ENCODE results near the gene ESYT1. TPM values are rescaled to one million over a fixed set of nuclear protein-coding genes. Genes with fewer than 3 reads are reported as not detected.

ESYT1 gene
- total RNA-seq, 4 donors from 2014 or later: 151 to 245 (median 214) TPM

DNA sequence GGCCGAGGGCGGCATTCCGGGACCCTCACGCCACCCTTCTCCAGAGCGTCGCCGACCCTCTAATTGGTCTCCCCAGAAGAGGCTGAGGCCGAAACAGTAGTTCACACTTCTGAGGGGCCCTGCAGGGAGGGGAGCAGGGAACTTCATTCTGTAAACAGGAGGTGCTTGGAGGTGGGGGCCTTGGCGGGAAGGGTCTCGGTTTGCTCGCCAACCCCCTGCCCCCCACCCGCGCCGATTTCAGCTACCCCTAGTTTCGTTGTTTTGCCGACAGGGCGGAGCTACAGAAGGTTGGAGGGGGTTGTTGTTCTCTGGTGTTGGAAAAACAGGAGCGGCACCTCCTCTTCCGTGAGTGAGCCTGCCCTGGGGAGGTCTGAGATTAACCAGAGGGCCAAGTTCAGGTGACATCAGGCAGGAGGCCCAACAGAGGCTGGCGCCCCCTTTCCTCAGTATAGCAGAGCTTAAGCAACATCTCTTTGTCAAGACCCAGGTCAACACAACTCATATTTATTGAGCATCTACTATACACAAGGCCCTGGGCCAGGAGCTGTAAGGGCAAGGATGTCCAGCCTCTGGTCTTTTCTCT lies 47.4 kb upstream of the ESYT1 start:
- Histone ChIP-seq H3K27me3 (peaks cover 0 to 32% (median 12%) of the 10 kb centered on the region in 4 donors), H3K36me3 (no peaks in the 10 kb centered on the region), H3K9me3 (no peaks in the 10 kb centered on the region), H3K4me1 (peaks cover 7 to 23% (median 20%) of the 10 kb centered on the region in 4 donors), H3K27ac (replicated peaks in 1 of 4) (peak overlapping the region; percentile 65 to 78 (median 74)), H3K4me3 (peak overlapping the region; percentile 59 to 66 (median 60))
- TF ChIP-seq POLR2AphosphoS5 (IDR thresholded peaks at IDR 0.05) (no peak), EP300 (IDR thresholded peaks at IDR 0.05) (no peak)
- intact Hi-C loops (cut with DNase I): loop anchor here (2.0 kb wide), 1 partner anchor 22 kb away; no protein-coding TSS in a partner anchor
- no peak for DNase-seq (ENCODE audit: extremely low spot score)
- 23% methylated on average over 6 of the region's 20 CpGs for WGBS

DNA sequence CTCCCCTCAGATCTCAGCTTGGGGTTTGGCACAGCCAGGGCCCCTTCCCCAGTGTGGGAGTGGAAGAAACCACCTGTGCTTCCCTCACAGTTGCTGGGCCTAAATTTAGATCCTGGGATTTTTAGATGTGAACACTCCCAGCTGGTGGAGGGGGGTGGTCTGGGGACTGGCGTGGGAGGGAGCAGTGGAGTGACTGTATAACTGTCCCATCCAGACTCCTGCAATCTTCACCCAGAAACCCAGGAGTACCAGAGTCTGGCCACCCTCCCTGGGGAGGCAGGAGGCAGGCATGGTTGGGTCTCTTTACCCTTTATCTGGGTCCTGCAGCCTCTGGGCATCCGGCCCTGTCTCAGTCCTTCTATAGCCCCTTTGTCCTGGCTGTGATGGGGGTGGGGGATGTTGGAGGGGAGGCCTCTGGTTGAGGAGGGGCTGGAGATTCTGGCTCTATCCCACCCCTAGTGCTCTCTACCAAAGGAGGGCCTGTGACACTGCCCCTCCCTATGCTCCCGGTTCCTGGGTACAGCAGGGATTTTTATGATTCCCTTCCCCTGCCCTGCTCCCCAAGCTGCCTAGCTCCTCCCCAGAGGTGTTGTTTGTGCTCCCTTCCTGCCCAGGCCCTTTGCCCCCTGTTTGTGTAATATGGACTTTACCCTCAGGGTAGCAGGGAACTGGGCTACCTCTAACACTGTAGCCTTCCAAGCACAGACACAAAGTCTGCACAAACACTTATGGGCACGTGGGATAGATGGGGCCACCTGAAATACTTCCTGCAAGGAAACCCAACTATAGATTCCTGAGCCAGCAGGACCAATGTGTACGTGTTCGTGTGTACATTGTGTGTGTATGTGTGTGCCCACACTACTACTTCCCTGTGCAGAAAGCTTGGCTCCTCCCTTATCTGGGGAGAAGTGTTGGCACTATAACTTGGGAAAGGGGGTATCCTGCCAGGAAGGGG lies 46.4 kb upstream of the ESYT1 start:
- Histone ChIP-seq H3K4me3 (peak overlapping the region; percentile 59 to 66 (median 60)), H3K9me3 (no peaks in the 10 kb centered on the region), H3K36me3 (no peaks in the 10 kb centered on the region), H3K27me3 (peaks cover 0 to 32% (median 12%) of the 10 kb centered on the region in 4 donors), H3K4me1 (peaks cover 7 to 23% (median 20%) of the 10 kb centered on the region in 4 donors), H3K27ac (replicated peaks in 1 of 4) (peak overlapping the region; percentile 28 to 78 (median 70))
- 77% methylated on average over 3 of the region's 6 CpGs for WGBS
- intact Hi-C loops (cut with DNase I): loop anchor here (2.0 kb wide), 1 partner anchor 21 kb away; no protein-coding TSS in a partner anchor
- TF ChIP-seq POLR2A (IDR thresholded peaks at IDR 0.05; ENCODE audit: low read depth): no peak
- TF ChIP-seq CTCF (IDR thresholded peaks at IDR 0.05): no peak
- no peak for TF ChIP-seq EP300 (IDR thresholded peaks at IDR 0.05)
- no peak for TF ChIP-seq POLR2AphosphoS5 (IDR thresholded peaks at IDR 0.05)
- DNase-seq (ENCODE audit: extremely low spot score): no peak

DNA sequence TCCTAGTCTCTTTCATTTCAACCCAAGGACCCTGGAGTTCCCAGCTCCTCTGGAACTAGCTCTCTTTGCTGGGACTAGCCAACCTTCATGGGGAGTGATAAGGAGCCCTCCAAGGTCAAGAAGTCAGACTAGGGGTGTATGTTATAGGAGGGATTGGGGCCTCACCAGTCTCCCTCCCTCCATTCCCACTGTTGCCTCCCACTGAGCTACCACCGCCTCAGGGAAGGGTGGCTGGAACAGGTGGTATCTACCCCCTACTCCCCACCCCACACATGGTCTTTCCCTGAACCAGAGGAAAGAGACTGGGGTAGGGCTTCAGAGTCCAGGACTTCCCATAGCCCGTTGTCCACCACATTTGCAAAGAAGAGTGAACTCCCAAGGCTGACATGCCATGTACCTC lies 45.7 kb upstream of the ESYT1 start:
- intact Hi-C loops (cut with DNase I): no loop called here
- TF ChIP-seq POLR2A (IDR thresholded peaks at IDR 0.05; ENCODE audit: low read depth) (no peak), POLR2AphosphoS5 (IDR thresholded peaks at IDR 0.05) (no peak), EP300 (IDR thresholded peaks at IDR 0.05) (no peak), CTCF (IDR thresholded peaks at IDR 0.05) (no peak)
- Histone ChIP-seq H3K27me3 (peaks cover 0 to 32% (median 12%) of the 10 kb centered on the region in 4 donors), H3K27ac (replicated peaks in 1 of 4) (peak overlapping the region in 3 of 4 donors; percentile 5 to 51 (median 28)), H3K4me3 (peak overlapping the region in 1 of 4 donors; percentile 66), H3K4me1 (peaks cover 7 to 23% (median 20%) of the 10 kb centered on the region in 4 donors), H3K9me3 (no peaks in the 10 kb centered on the region), H3K36me3 (no peaks in the 10 kb centered on the region)
- DNase-seq (ENCODE audit: extremely low spot score): no peak
- 65% methylated on average over 2 of the region's 2 CpGs for WGBS

GRCh38 chr12:56082967-56083366 lies 45.1 kb upstream of the ESYT1 start:
- H3K4me3 ChIP-seq: no peak overlapping the region
- H3K27me3 ChIP-seq: peaks cover 0 to 32% (median 12%) of the 10 kb centered on the region in 4 donors
- no peaks in the 10 kb centered on the region for H3K36me3 ChIP-seq
- intact Hi-C loops (cut with DNase I): no loop called here
- H3K4me1 ChIP-seq: peaks cover 7 to 23% (median 20%) of the 10 kb centered on the region in 4 donors
- no peaks in the 10 kb centered on the region for H3K9me3 ChIP-seq
- WGBS: 92% methylated on average over 1 of the region's 3 CpGs
- no peak for TF ChIP-seq EP300 (IDR thresholded peaks at IDR 0.05)
- peak in 1 of 2 donors; percentile 15 for TF ChIP-seq POLR2AphosphoS5 (IDR thresholded peaks at IDR 0.05)
- DNase-seq (ENCODE audit: extremely low spot score): no peak
- peak overlapping the region in 2 of 4 donors; percentile 3 to 51 for H3K27ac ChIP-seq (replicated peaks in 1 of 4)

DNA sequence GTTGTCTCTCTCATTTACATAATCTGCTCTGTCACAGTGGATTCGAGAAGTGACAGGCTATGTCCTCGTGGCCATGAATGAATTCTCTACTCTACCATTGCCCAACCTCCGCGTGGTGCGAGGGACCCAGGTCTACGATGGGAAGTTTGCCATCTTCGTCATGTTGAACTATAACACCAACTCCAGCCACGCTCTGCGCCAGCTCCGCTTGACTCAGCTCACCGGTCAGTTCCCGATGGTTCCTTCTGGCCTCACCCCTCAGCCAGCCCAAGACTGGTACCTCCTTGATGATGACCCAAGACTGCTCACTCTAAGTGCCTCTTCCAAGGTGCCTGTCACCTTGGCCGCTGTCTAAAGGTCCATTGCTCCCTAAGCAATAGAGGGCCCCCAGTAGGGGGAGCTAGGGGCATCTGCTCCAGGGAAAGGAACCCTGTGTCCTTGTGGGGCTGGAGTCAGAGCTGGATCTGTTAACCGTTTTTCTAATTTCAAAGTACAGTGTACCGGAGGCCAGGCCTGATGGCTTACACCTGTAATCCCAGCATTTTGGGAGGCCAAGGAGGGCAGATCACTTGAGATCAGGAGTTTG lies 43.0 kb upstream of the ESYT1 start:
- no peak overlapping the region for H3K27ac ChIP-seq (replicated peaks in 1 of 4)
- WGBS: 83% methylated on average over 15 of the region's 15 CpGs
- intact Hi-C loops (cut with DNase I): no loop called here
- no peak overlapping the region for H3K4me3 ChIP-seq
- H3K36me3 ChIP-seq: no peaks in the 10 kb centered on the region
- H3K27me3 ChIP-seq: peaks cover 0 to 28% (median 8%) of the 10 kb centered on the region in 4 donors
- TF ChIP-seq POLR2AphosphoS5 (IDR thresholded peaks at IDR 0.05) (no peak), CTCF (IDR thresholded peaks at IDR 0.05) (no peak), POLR2A (IDR thresholded peaks at IDR 0.05; ENCODE audit: low read depth) (no peak), EP300 (IDR thresholded peaks at IDR 0.05) (no peak)
- H3K9me3 ChIP-seq: no peaks in the 10 kb centered on the region
- peaks cover 5 to 7% (median 6%) of the 10 kb centered on the region in 4 donors for H3K4me1 ChIP-seq
- DNase-seq (ENCODE audit: extremely low spot score): no peak
